ENCODE data around the gene EPN3. TPM values are rescaled to one million over a fixed set of nuclear protein-coding genes. Genes with fewer than 3 reads are reported as not detected.

EPN3 gene
- total RNA-seq, 1 experiment from 2014 or later, result 0.92 TPM

- H3K27me3 ChIP-seq (ENCODE audit: control insufficient read depth, insufficient read depth, low read length), result no peaks in the 10 kb centered on the region
- POLR2A ChIA-PET, result no interaction called here
- in situ Hi-C loops (cut with HindIII; ENCODE audit: low pct_unique_long_range_greater_than_20kb, low sequenced_read_pairs), result no loop called here
- no peaks in the 10 kb centered on the region for H3K36me3 ChIP-seq (ENCODE audit: control insufficient read depth, insufficient read depth, low read length)
- no TSS peak for BruUV-seq (replicated peaks)
- ATAC-seq (no peak), DNase-seq (ENCODE audit: low read depth, low spot score) (no peak)
- H3K4me1 ChIP-seq (ENCODE audit: control insufficient read depth, insufficient read depth, low read length), result peaks cover 1% of the 10 kb centered on the region; the same call in 1 of the 2 replicates
- H3K9me3 ChIP-seq (ENCODE audit: control insufficient read depth, insufficient read depth, low read depth, low read length), result no peaks in the 10 kb centered on the region
- no peak overlapping the region for H3K4me3 ChIP-seq (ENCODE audit: low read depth in 2 of 2, low read length in 2 of 2)
- H3K27ac ChIP-seq (ENCODE audit: low read length), result no peak overlapping the region
- intact Hi-C loops (cut with micrococcal nuclease; ENCODE audit: unreplicated experiment), result no loop called here
- CTCF ChIA-PET, result interaction anchor here (0.6 kb wide), 1 partner anchor 99 kb away, joined by 5 read pairs; no protein-coding TSS in a partner anchor
- TF ChIP-seq REST (IDR thresholded peaks at IDR 0.05; ENCODE audit: insufficient read depth in 1 of 2, low read depth in 2 of 2, low read length in 1 of 2) (no peak), SIN3A (IDR thresholded peaks at IDR 0.05; ENCODE audit: borderline replicate concordance, insufficient read depth, low read depth, low read length) (no peak), CTCF (IDR thresholded peaks at IDR 0.05) (no peak), TCF7L2 (IDR thresholded peaks at IDR 0.05; ENCODE audit: low read depth, low read length) (no peak), POLR2AphosphoS5 (IDR thresholded peaks at IDR 0.05; ENCODE audit: low read depth, low read length) (no peak)
Measured at GRCh38 chr17:50569592-50569991, 37.1 kb downstream of the EPN3 start.

- CTCF ChIA-PET, result interaction anchor here (0.6 kb wide), 1 partner anchor 99 kb away, joined by 5 read pairs; no protein-coding TSS in a partner anchor
- Histone ChIP-seq H3K36me3 (ENCODE audit: control insufficient read depth, insufficient read depth, low read length) (no peaks in the 10 kb centered on the region), H3K9me3 (ENCODE audit: control insufficient read depth, insufficient read depth, low read depth, low read length) (no peaks in the 10 kb centered on the region), H3K27me3 (ENCODE audit: control insufficient read depth, insufficient read depth, low read length) (no peaks in the 10 kb centered on the region), H3K27ac (ENCODE audit: low read length) (no peak overlapping the region), H3K4me1 (ENCODE audit: control insufficient read depth, insufficient read depth, low read length) (no peaks in the 10 kb centered on the region), H3K4me3 (ENCODE audit: low read depth in 2 of 2, low read length in 2 of 2) (no peak overlapping the region)
- POLR2A ChIA-PET, result no interaction called here
- in situ Hi-C loops (cut with HindIII; ENCODE audit: low pct_unique_long_range_greater_than_20kb, low sequenced_read_pairs) (no loop called here), intact Hi-C loops (cut with micrococcal nuclease; ENCODE audit: unreplicated experiment) (no loop called here)
- no peak for TF ChIP-seq SIN3A (IDR thresholded peaks at IDR 0.05; ENCODE audit: borderline replicate concordance, insufficient read depth, low read depth, low read length)
- TF ChIP-seq TCF7L2 (IDR thresholded peaks at IDR 0.05; ENCODE audit: low read depth, low read length), result no peak
- no peak for TF ChIP-seq POLR2AphosphoS5 (IDR thresholded peaks at IDR 0.05; ENCODE audit: low read depth, low read length)
- TF ChIP-seq REST (IDR thresholded peaks at IDR 0.05; ENCODE audit: insufficient read depth in 1 of 2, low read depth in 2 of 2, low read length in 1 of 2), result no peak
- no peak for TF ChIP-seq CTCF (IDR thresholded peaks at IDR 0.05)
- no peak for DNase-seq (ENCODE audit: low read depth, low spot score)
- ATAC-seq, result no peak
- no TSS peak for BruUV-seq (replicated peaks)
Measured at GRCh38 chr17:50570032-50570431, 37.5 kb downstream of the EPN3 start.

Data from Panc1 (cell line).